NT2/D1 (cell line): ENCODE measurements around the gene PYDC1.

Experiments used
- DNase-seq: peaks from one replicate; pipeline ENCODE4 v3.0.0-alpha.2; 2011; ENCODE audit warnings: low read depth, low spot score
- H3K27me3 ChIP-seq: 2 replicates; pipeline ENCODE4 v1.6.0; 2011; ENCODE audit warnings: mild to moderate bottlenecking; ENCODE audit not compliant: insufficient read length, insufficient read depth
- H3K36me3 ChIP-seq: 2 replicates; pipeline ENCODE4 v1.6.1; 2011; ENCODE audit warnings: mild to moderate bottlenecking, low read length, mixed read lengths; ENCODE audit not compliant: insufficient read depth, insufficient read length
- H3K4me1 ChIP-seq: 2 replicates; pipeline ENCODE4 v1.5.1; 2011; ENCODE audit not compliant: insufficient read depth, insufficient read length
- H3K4me3 ChIP-seq: 2 replicates; pipeline ENCODE4 v1.5.1; 2011; ENCODE audit warnings: low read depth; ENCODE audit not compliant: insufficient read length
- H3K9ac ChIP-seq: 2 replicates; pipeline ENCODE4 v1.6.0; 2011; ENCODE audit warnings: low read depth; ENCODE audit not compliant: insufficient read length
- H3K9me3 ChIP-seq: 2 replicates; pipeline ENCODE4 v1.5.1; 2011; ENCODE audit warnings: mild to moderate bottlenecking, low read length; ENCODE audit not compliant: insufficient read depth
- SUZ12 ChIP-seq: IDR thresholded peaks from 2 replicates; pipeline ENCODE4 v1.6.1; 2011; ENCODE audit not compliant: insufficient read length, insufficient read depth; ENCODE audit errors: extremely low read depth
- YY1 ChIP-seq: IDR thresholded peaks from 2 replicates; pipeline ENCODE4 v1.6.1; 2011; ENCODE audit not compliant: insufficient read length, insufficient read depth
- ZNF274 ChIP-seq: IDR thresholded peaks from 2 replicates; pipeline ENCODE4 v1.6.1; 2011; ENCODE audit warnings: mild to moderate bottlenecking, low read depth, low read length

PYDC1 gene

DNA sequence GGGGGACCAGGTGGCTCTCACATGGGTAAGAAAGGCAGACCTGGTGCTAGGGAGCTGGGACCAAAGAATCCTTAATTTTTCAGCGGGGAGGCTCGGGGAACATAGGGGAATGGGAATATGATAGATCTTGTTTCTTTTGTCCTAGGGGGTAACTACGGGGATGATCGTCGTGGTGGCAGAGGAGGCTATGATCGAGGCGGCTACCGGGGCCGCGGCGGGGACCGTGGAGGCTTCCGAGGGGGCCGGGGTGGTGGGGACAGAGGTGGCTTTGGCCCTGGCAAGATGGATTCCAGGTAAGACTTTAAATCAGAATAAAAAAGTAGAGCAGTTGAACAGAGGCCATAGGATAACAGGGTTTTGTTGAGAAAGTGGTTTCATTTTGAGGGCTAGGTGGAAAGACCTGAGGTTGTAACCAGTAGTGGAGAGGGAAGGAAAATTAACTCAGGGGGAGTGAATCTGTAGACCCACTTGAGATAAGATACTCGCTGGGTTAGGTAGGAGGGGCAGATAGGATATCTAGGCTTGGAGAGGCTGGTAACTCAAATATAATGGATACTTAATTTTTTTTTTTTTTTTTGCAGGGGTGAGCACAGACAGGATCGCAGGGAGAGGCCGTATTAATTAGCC, 26.0 kb downstream of the PYDC1 start:
- Histone ChIP-seq H3K27me3 (no peaks in the 10 kb centered on the region), H3K9me3 (no peaks in the 10 kb centered on the region), H3K36me3 (peaks cover 100% of the 10 kb centered on the region), H3K9ac (no peak overlapping the region), H3K4me1 (no peaks in the 10 kb centered on the region), H3K4me3 (no peak overlapping the region)
- TF ChIP-seq YY1: no peak
- no peak for TF ChIP-seq SUZ12
- TF ChIP-seq ZNF274: no peak
- no peak for DNase-seq

DNA sequence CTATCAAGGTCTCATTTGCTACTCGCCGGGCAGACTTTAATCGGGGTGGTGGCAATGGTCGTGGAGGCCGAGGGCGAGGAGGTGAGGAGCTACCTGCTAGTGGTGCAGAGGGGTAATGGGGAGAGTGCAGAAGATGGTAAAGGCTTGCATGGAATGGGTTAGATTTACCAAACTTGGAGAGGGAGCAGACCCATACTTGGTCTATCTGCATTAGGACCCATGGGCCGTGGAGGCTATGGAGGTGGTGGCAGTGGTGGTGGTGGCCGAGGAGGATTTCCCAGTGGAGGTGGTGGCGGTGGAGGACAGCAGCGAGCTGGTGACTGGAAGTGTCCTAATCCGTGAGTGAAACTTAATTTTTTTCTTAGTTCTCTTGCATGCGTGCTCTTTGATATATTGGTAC, 26.9 kb downstream of the PYDC1 start:
- no peak for TF ChIP-seq ZNF274
- no peak for TF ChIP-seq SUZ12
- no peak for TF ChIP-seq YY1
- H3K36me3 ChIP-seq: peaks cover 100% of the 10 kb centered on the region
- no peaks in the 10 kb centered on the region for H3K27me3 ChIP-seq
- no peaks in the 10 kb centered on the region for H3K4me1 ChIP-seq
- H3K9ac ChIP-seq: no peak overlapping the region
- H3K9me3 ChIP-seq: no peaks in the 10 kb centered on the region
- no peak overlapping the region for H3K4me3 ChIP-seq
- no peak for DNase-seq

DNA sequence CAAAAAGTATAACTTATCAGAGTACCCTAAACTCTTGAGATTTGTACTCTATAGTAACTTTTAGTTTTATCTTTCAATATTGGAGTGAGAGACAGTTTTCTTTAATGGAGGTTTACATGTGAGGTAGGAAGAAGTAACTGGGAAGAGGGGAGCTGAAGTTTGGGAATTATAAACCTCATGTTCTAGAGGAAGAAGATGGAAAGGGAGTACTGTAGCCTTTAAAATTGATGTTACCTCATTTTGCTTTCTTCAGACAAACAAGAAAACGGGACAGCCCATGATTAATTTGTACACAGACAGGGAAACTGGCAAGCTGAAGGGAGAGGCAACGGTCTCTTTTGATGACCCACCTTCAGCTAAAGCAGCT, 27.5 kb downstream of the PYDC1 start:
- DNase-seq: no peak
- H3K4me1 ChIP-seq: no peaks in the 10 kb centered on the region
- TF ChIP-seq ZNF274: no peak
- TF ChIP-seq SUZ12: no peak
- TF ChIP-seq YY1: no peak
- H3K4me3 ChIP-seq: no peak overlapping the region
- no peak overlapping the region for H3K9ac ChIP-seq
- no peaks in the 10 kb centered on the region for H3K27me3 ChIP-seq
- H3K9me3 ChIP-seq: no peaks in the 10 kb centered on the region
- H3K36me3 ChIP-seq: peaks cover 99% of the 10 kb centered on the region

DNA sequence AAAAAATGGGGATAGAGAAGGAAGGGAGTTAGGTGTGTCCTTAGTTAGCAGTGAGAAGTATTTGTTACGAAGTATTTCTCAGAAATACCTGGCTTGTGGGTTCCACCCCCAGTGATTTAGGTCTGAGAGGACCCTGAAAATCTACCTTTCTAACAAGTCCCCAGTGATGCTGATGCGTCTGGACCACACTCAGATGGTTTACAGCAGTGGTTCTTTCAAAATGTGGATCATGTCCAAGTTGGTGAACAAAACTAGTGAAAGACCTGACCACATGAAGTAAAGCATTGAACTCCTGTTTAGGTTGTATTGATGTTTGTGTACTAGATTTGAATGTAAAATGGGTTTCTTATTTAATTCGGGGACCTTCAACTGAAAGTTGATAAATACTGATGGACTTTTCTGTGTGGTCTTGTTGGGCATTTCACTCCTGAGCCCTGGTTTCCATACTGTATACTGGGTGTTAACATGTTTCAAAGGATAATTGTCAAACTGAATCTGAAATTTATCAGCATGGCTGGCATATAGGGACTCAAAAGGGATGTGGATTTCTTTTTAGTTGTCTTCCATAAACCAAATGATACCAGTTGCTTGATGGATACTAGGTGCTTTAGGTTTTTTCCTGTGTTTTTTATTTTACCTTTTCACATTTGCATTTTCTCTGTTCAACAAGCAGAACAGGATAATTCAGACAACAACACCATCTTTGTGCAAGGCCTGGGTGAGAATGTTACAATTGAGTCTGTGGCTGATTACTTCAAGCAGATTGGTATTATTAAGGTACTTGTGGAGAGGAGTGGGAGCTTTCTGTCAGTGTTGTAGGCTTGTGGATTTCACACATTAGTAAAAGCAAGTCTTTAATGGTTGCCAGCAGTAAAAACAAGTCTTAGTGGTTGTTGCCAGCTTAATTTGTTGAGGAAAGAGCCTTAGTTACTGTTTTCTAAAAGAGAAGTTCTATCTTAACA, 28.2 kb downstream of the PYDC1 start:
- no peak overlapping the region for H3K9ac ChIP-seq
- no peak for DNase-seq
- H3K4me3 ChIP-seq: no peak overlapping the region
- H3K9me3 ChIP-seq: no peaks in the 10 kb centered on the region
- no peaks in the 10 kb centered on the region for H3K27me3 ChIP-seq
- peaks cover 5% of the 10 kb centered on the region for H3K4me1 ChIP-seq
- H3K36me3 ChIP-seq: peaks cover 98% of the 10 kb centered on the region
- TF ChIP-seq SUZ12 (no peak), ZNF274 (no peak), YY1 (no peak)

DNA sequence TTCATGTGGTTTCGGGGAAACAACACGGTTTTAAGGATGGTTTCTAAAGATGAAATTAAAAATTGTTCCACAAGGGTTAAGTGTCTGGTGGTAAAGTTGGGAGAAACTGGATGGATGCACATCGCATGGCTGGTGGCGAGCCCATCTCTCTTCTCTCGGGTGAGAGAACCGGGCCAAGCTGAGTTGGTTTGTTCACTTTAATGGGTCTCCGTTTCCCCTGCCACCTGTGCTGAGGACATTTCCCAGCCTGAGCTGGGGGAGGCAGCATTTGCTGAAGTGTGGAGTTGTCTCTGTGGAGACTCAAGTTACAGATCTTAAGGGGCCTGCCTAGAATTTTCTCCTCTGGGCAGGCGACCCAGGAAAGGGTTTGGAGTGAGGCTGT, 29.1 kb downstream of the PYDC1 start:
- no peak for TF ChIP-seq SUZ12
- no peak for TF ChIP-seq ZNF274
- TF ChIP-seq YY1: no peak
- no peak for DNase-seq
- H3K4me3 ChIP-seq: no peak overlapping the region
- no peaks in the 10 kb centered on the region for H3K27me3 ChIP-seq
- peaks cover 98% of the 10 kb centered on the region for H3K36me3 ChIP-seq
- H3K9me3 ChIP-seq: no peaks in the 10 kb centered on the region
- peaks cover 5% of the 10 kb centered on the region for H3K4me1 ChIP-seq
- no peak overlapping the region for H3K9ac ChIP-seq

DNA sequence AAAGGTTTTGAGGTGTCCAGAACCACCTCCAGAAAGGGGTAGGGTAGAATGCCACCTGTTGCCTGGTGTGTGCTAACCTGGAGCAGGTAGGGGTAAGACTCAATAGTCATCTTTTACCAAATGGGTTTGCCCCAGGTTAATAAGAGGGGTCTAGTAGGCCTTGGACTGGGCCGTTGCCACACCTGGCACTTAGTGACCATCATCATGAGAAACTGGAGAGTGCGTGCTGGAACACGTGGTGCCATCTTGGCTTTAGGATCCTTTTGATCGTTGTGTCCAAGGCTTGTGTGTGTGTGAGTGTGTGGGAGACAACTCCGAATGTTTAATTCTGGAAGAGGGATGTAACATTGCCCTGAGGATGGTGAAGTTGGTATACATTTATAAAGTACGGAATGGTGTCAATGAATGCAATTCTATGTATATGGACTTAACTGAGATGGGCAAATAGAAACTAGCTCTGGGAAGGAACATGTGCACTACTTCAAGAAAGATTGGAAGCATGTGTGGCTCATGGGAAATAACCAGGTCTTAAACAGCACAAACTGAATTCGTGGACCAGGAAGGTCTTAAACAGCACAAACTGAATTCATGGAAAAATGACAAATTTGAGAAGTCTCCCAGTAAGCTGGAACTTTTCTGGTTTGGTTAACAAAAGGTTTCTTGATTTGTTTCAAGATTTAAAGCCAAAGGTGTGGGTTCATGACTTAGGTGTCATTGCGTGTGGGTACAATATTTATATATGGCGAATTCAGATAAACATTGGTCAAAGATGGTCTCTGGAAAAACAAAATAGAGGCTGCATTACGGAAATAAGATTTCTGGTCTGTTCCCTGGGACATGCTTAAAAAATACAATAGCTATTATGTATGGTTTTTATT, 29.8 kb downstream of the PYDC1 start:
- H3K4me1 ChIP-seq: peaks cover 10% of the 10 kb centered on the region
- no peak for DNase-seq
- H3K4me3 ChIP-seq: no peak overlapping the region
- TF ChIP-seq YY1 (no peak), ZNF274 (no peak), SUZ12 (no peak)
- H3K9ac ChIP-seq: no peak overlapping the region
- no peaks in the 10 kb centered on the region for H3K9me3 ChIP-seq
- H3K27me3 ChIP-seq: no peaks in the 10 kb centered on the region
- H3K36me3 ChIP-seq: peaks cover 98% of the 10 kb centered on the region

DNA sequence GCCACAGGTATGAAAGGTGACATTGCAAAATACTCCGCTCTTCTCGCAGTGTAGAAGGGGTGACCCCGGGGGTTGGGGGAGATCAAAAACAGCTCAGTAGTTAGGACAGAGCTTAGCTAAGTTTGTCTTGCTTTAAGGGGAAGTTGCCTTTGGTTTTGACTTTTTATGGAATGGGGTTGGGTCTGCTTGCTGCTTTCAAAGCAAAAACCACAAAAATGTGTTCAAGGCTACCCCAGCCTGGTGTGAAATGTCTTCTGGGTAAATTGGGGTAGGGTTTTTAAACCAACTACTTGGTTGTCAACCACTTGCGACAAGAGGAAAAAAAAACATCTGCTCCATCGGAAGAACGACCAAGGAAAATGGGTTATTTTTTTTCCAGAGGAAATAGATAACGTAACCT, 30.8 kb downstream of the PYDC1 start:
- Histone ChIP-seq H3K36me3 (peaks cover 98% of the 10 kb centered on the region), H3K4me1 (peaks cover 10% of the 10 kb centered on the region), H3K27me3 (no peaks in the 10 kb centered on the region), H3K4me3 (no peak overlapping the region), H3K9ac (no peak overlapping the region), H3K9me3 (no peaks in the 10 kb centered on the region)
- DNase-seq: no peak
- TF ChIP-seq YY1 (no peak), ZNF274 (no peak), SUZ12 (no peak)
